Fibroblast of gingiva (primary cell): Measurements from ENCODE around the gene ARHGAP18.
A peak's percentile ranks its signal among the peaks of the same experiment; 100 is the strongest.

Experiments used
- DNase-seq: peaks from one replicate; pipeline ENCODE4 v3.0.0-alpha.2; 2011; ENCODE audit warnings: low read depth

ARHGAP18 gene

DNA sequence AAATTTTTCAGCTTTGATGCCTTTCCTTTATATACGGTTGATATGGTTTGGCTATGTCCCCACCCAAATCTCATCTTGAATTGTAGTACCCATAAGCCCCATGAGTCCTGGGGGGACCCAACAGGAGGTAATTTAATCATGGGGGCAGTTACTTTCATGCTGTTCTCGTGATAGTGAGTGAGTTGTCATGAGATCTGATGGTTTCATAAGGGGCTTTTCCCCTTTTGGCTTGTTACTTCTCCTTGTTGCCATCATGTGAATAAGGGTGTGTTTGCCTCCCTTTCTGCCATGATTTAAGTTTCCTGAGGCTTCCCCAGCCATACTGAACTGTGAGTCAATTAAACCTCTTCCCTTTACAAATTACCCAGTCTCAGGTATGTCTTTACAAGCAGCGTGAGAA is 66.8 kb downstream of the ARHGAP18 start:
- DNase-seq = no peak

DNA sequence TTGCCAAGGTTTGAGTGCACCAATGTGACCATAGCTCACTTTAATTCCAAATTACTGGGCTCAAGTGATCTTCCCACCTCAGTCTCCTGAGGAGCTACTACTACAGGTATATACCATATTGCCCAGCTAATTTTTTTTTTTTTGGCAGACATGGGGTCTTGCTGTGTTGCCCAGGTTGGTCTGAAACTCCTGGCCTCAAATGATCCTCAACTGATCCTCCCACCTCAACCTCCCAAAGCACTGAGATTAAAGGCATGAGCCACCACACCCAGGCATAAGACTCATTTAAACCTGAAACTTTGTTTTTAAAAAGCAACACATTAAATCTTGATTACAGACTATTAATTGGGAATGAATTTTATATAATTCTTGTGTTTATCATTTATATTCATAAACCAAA is 67.7 kb downstream of the ARHGAP18 start:
- DNase-seq = no peak

DNA sequence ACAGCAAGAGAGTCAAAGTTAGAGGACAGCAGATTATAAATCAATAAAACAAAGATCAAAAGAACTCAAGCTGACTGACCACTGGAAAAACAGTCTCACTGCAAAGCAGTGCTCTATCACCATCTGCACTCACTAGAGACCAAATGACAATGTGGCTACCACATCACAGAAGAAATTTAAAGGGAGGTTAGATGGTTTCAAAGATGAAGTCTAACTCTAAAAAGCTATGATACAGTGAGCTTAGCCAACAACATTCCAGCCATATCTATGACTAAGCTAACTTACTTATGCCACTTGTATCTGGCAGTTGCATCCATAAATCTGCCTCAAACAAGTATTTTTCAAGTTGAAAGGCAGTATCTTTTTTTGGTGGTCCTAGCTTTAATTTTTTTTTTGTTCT is 68.6 kb downstream of the ARHGAP18 start:
- DNase-seq = peak; percentile 55

DNA sequence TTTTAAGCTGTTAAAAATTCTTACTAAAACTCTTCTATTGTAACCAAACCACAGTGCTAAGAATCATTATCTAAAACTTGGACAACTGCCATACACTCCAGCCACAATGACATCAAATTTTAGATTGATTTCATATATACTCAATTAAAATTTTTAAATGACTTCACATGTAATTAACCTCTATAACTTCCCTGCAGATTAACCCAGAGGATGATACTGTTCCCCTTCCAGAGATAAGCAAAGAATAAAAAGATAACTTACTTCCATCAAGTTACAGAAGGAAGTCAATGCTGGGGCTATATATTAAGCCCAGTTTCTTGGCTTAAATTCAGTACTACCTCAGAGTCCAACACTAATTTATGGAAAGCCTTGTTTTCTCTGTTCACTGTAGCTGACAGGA is 71.3 kb downstream of the ARHGAP18 start:
- no peak for DNase-seq

DNA sequence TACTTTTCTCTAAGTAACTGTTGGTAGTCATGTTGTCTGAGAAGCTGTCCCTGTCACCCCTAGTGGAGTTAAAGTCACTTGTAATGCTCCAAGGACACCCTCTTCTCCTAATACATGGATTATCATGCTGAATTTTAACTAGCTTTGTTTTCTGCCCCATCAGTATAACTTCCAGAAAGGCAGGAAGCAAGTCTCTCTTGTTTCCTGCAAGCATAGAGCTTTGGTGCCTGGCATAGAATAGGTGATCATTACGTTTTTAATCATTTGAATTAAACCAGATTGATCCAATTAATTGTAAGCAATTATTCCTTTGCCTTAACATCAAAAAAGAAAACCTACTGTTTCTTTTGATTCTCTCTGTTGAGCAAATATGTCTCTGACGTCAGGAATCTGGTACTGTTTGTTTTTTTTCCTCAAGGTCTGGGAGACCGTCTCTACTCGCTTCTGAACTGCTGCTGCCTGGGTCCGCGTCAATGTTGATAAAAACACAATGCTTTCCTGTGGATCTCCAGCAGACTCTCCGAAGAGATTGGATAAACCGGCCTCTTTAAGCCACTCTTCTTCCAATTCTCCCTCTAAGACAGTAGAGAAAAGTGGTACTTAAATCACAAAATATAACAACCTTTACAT is 71.8 kb downstream of the ARHGAP18 start:
- peak; percentile 65 for DNase-seq

DNA sequence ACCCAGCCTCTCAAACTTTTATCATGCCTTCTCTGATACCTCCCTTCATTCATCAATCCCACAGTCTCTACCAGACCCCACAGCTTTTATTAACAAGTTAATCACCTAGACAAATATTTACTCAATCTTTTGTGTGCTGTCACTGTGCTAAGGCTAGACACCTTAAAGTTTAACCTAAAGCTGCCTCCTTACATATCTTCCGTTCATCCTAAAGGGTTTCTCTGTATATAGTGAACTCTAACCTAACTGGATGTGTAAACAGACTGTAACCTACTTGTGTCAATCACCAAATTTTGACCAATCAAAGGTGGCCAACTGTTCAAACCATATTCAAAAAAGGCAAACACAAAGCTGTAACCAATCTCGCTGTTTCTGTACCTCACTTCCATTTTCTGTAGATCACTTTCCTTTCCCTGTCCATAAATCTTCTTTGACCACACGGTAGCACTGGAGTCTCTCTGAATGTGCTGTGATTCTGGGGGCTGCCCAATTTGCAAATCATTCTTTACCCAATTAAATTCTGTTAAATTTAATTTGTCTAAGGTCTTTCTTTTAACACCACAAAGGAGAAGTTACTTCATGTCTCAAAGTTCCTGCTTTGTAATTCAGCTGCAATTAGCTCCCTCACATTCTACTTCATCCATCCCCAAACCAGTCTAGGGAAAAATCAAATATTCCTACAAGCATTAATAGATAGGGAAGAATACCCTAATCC is 72.5 kb downstream of the ARHGAP18 start:
- DNase-seq = no peak

DNA sequence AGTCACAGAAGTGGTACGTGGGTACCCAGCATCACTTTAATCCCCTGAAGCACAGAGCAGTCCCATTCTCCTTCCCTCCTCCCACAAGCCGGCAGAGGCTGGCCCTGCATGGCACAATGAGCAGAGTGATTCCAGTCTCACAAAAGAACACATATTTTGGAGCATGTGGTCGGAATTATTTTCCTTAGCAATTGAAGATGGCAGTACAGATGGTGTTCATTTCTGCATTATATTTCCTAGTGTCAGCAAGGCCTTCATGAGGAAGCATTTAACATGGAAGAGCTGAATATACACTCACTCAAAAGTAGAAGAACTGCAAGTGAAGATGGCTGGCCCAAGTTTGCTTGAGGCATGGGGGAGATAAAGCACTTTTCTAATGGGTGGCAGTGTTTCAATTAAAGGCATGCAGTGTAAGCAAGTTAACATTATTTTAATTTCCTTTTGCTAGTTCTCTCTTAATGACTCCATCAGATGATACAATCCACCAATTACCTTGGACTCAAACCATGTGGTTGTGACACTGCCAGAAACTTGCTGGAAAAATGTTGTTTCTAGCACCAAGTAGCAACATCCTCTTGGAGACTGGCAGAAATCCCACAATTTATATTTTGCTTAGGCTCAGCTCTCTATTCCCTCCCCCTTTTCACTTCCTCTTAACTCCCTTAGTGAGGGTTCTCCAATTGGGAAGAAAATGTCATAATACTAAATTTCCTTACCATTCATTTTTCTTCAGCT is 74.4 kb downstream of the ARHGAP18 start:
- DNase-seq = peak; percentile 94

DNA sequence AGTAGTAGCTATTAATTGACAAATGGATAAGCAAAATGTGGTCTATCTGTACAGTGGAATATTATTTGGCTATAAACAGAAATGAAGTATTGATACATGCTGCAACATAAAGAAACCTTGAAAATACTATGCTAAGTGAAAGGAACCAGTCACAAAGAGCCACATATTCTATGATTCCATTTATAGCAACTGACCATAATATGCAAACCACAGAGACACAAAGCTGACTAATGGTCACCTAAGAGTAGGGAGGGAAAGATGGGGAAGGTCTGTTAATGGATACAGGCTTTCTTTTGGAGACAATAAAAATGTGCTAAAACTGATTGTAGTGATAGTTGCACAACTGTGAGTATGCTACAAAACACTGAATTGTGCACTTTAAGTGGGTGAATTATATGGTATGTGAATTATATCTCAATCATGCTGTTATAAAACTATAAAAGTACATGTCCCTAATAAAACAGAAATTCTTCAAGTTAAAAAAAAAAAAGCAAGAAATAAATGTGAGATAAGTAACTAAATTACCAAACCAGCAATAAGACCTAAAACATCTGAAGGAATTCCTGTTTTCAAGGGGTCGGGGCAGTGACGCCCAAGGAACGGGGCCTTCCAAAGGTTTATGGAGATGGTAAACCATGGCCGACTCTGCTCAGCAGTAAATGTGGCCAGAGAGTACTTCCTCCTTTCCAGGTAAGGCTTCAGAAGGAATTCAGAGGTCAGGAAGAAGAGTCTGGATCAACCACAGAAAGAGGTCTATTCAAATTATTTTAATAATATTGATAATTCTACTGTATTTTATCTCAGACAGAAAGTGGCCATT is 75.4 kb downstream of the ARHGAP18 start:
- no peak for DNase-seq

DNA sequence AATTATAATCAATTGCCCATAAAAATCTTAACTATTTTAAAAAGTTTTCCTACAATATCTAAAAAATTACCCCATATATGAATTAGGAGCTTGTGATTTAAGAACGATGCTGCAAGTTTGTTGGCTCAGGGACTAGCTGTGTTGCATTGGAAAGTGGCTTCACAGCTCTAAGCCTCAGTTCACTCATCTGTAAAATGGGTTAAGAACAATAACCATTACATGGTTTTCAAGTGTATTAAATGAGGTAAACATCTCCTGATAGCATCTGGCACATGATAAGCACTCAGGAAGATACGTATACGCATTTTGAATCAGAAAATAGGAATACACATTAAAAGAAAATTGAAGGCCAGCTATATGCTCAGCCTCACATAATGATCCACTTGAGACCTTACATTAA is 76.4 kb downstream of the ARHGAP18 start:
- DNase-seq = no peak

DNA sequence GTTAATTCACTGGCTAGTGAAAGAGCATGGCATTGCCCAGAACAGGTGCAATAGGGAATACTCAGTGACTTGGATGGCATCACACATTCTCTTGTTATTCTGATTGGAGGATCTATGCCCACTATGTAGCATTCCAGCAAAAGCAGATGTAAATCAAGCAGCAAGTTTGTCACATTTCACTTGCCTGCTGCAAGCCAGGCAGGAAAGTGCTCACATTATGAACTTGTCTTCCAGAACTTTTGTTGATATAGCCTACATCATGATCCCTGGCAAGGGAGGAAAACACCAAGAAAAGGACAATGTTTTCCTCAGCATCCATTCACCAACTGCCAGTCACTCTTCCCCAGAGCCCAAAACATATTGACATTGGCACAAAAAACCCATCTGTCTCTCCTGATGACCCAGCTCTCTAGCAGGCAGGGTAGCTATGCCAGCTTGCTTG is 77.8 kb downstream of the ARHGAP18 start:
- DNase-seq = no peak

DNA sequence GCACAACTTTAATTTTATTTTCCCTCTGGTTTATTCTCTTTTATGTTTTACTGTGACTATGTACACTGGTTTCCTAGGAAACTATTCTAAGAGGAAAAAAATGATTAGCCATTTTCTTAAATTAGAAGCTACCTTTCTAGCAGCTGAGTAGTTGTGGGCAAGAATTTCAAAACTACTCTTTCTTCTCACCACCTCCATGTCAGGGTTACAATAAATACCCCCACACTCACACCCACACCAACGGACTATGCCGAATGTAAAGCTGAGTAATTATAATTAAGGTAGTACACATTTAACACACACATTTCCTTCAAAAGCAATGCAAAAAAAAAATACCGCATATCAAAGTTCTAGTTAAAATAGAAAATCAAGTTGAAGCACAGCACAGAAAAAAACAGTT is 78.9 kb downstream of the ARHGAP18 start:
- DNase-seq = no peak

DNA sequence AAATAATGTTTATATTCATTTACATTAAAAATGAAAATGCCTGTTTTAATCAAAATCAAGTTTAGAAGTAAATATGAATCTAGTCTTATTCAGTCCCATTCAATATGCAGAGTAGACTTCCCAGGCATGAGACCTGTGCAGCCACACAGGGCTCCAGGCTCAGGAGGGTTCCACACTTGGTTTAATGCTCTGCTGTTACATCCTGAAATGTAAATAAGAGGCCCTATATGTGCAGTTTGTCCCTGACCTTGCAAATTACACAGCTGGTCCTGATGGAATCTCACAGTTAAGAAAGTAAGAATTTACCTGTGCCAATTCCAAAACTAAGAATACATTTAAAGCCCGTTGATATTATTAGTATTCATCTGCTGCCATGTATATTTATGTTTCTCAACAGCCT is 79.4 kb downstream of the ARHGAP18 start:
- DNase-seq = no peak

DNA sequence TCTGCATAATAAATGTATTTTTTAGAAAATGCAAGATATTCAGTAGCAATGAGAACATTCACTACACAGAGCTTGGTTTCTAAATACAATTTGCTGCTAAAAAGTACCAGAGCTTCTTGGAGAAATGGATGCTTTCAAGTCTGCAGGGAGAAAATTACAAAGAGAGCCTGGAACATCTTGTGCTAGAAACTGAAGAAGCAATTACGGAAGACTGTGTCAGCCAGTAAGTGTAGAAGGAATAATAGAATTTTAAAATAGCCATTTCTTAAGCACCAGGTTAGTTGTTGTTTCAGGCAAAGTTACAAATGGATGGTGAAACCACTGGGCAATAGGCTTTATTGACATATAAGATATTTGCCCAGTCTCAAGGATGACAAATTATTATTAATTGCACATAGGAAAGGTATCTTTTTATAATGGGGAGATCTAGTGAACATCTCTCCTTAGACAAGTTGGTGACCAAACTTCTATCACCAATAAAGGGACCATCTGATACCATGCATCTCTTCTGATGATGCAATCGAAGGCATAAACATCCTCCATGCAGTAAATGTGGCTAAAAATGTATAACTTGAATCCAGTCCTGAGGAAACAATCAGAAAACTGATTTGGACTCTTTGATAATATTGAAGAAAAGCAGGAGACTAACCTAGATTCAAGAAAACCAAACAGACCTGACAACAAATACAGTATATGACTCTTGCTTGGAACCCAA is 81.7 kb downstream of the ARHGAP18 start:
- DNase-seq = peak; percentile 60

DNA sequence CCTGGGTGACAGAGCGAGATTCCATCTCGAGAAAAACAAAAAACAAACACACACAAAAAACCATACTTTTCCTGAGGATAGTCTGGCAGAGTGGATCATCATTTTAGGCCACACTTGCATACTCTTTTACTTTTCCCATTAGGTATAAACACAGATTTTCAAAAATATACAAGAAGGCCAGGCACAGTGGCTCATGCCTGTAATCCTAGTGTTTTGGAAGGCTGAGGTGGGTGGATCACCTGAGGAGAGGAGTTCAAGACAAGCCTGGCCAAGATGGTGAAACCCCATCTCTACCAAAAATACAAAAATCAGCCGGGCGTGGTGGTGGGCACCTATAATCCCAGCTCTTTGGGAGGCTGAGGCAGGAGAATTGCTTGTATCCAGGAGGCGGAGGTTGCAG is 85.5 kb downstream of the ARHGAP18 start:
- no peak for DNase-seq

DNA sequence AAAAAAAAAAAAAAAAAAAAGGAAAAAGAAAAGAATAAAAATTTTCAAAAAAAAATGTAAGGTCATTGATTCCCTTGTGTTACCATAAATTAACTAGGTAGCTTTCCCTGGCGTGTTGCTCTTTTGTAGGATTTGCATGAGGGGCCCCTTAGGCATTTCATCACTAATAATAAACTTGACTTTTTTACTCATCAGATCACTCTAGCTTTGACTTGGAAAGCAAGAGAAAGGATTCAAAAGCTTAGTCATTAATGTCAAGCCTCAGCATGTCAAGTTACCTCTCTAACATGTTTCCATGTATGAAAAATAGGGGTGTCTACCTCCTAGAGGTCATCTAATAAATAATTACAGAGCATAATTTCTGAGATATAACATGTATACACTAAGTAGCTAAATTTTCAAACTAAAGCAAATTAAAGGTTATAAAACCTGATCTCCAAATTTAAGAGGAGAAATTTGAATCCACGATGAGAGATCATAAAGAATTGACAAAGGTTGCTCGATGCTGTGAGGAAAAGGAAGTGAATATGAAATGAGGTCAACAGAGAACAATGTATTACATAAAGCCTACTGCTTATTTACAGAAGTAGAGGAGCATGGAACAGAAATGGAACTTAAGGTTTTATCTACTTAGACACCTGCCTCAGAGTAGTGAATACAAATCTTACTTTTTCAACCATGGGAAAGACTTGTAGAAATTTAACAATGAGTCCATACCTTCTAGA is 86.8 kb downstream of the ARHGAP18 start:
- DNase-seq = no peak

DNA sequence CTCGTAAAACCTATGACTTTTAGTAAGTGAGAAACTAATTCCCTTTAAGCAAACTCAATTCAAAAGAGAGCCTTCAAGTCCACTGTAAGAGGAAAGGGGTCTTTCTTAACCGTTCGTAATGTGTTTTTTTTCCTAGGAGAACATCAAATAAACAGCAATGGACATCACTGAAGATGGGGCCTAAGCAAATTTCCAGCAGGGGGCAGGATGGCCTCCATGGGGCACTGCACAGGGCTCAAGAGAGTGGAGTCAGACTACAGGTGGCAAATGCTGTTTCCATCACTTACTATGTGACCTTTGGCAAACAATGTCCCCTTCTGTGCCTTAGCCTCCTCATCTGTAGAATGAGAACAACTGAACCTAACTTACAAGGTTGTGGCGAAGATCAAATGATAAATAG is 88.7 kb downstream of the ARHGAP18 start:
- DNase-seq = no peak

DNA sequence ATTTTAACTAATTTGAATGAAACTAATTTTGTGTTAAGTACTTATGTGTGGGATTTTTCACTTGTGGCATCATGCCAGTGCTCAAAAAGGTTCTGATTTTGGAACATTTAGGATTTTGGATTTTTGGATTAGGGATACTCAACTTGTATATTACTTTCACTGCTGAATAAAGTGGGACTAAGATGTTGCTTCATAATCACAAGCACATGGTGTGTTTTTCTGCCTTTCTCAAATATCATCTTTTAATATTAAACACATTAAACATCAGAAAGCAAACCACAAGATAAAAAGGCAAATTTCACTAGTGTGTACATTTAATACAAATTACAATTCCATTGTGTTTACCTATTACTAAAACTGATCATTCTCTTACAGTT is 89.8 kb downstream of the ARHGAP18 start:
- DNase-seq = peak; percentile 52

DNA sequence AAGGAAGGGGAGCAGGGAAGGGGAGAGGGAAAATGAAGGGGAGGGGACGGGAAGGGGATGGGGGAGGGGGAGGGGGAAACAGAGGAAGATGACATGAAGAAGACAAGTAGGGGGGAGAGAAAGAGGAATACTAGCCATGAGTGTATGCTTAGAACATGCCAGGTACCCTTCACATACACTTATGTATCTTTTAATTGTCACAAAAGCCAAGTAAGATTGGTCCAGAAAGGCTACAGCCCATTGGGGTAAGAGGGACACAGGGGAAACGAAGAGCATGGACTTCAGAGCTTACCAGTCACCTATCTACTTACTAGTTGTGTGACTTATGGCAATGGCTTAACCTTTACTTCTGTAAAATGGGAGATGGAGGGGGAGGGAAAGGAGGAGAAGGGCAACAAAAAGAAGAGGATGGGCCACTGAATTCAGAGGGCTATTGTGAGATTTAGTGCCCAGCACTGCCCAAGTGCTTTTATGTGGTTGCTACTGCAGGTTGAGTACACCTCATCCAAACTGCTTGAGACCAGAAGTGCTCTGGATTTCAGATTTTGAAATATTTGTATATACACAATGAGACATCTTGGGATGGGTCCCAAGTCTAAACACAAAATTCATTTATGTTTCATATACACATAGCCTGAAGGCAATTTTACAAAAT is 90.3 kb downstream of the ARHGAP18 start:
- DNase-seq = no peak

DNA sequence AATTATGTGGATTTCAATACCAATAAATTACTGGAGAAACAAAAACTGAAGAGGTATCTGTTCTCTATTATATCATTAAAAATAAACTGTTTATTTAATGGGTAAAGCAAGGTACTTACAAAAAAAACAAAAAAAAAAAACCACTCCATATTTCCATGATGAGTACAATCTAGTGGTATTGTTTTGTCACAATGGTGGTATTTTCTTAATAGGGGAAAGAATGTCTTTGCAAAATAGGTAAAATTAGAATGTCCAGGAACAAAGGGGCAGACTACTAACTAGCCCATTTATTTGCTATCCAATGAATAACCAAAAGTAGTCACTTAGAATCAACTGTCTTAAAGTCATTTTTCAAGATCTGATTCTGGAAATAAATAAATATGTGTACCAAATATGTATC is 92.0 kb downstream of the ARHGAP18 start:
- no peak for DNase-seq

DNA sequence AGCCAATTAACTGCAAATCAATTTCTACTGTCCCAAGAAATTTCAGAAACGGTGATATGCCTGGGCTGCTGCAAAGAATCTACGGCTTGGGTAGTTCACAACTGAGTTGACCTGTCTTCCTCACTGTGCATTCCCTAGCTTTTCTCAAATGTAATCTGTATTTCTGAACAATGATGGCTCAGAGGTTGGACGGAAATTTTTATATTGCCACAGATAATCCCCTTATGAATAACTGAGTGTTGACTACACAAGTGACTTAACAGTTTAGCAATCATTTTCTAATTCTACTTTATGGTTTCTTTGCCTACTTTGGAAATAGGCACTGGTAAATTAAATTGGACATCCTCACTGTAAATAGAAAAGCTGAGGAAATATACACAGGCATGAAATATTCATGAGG is 94.5 kb downstream of the ARHGAP18 start:
- DNase-seq = no peak

DNA sequence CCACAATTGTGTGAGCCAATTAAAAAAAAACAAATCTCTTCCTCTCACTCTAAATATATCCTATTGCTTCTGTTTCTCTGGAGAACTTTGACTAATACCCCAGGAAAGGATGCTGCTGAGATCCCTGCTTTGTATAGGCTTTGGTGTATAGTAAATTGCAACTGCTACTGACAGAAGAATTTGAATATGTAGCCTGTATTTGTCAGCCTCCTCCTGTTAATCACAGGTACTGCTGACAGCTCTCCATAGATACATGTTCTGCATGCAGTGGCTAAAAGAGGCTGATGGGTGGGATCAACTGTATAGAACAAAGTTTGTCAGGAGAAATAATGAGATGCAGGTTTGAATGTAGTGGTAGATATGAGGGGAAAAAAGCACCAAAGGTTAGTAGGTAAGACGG is 95.0 kb downstream of the ARHGAP18 start:
- no peak for DNase-seq
